ENCODE results near the gene CST9. TPM values are rescaled to one million over a fixed set of nuclear protein-coding genes. Genes with fewer than 3 reads are reported as not detected.

Gene CST9
- polyA plus RNA-seq, 1 experiment = not detected

DNA sequence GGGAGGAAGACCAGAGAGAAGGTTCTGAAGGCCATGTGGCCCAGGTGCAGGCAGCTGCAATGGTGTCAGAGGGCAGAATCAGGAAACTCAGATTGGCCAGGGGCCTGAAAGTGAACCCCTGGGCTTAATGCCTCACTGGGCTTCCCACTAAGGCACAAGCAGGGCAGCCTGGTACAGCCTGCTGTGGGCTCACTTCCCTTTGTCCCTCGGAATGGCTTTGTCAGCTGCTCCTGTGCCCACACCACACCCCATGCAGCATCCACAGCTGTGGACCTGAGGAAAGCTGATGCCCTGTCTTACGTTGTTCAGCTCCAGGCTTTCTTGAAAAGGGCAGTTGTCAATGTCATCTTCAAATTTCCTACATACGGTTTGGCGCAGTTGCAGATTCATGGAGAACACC lies 2.4 kb downstream of the CST9 start:
- no peaks in the 10 kb centered on the region for H3K36me3 ChIP-seq (ENCODE audit: control insufficient read depth, insufficient read depth, low read length)
- no peak for TF ChIP-seq CTCF (IDR thresholded peaks at IDR 0.05; ENCODE audit: insufficient read depth, low read depth, low read length)
- no peak for DNase-seq (ENCODE audit: low read depth)
- ChIA-PET POLR2A (no interaction called here), CTCF (interaction anchor here (1.4 to 4.3 kb wide), 3 partner anchors 17 to 195 kb away, joined by 3 to 43 read pairs (median 3); partner anchors contain the start of gene CSTL1)
- H3K4me3 ChIP-seq (ENCODE audit: low read depth, low read length) = no peak overlapping the region
- H3K27me3 ChIP-seq (ENCODE audit: control insufficient read depth, insufficient read depth, low read length) = peaks cover 6% of the 10 kb centered on the region; the same call in 1 of the 2 replicates

DNA sequence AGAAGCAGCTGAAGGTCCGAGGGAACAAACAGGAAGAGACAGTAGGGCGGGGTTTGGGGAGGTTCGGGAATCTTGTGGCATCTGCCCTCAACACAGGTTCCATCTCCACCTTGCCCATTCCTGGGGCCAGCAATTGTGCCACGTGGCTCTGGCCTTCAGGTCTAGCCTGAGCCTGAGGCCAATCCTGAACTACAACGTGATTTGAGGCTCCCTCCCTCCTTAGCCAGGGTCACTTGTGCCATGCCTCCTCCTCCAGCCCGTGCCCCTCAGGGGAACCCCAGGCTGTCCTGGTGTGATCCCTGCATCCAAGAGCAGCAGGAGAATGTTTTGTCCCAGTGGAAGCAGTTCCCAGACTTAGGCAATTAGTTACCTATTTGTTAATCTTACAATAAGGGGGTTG lies 3.0 kb downstream of the CST9 start:
- CTCF ChIA-PET = interaction anchor here (1.4 to 4.3 kb wide), 3 partner anchors 17 to 196 kb away, joined by 3 to 43 read pairs (median 3); partner anchors contain the start of gene CSTL1
- peaks cover 6% of the 10 kb centered on the region; the same call in 1 of the 2 replicates for H3K27me3 ChIP-seq (ENCODE audit: control insufficient read depth, insufficient read depth, low read length)
- POLR2A ChIA-PET = no interaction called here
- H3K36me3 ChIP-seq (ENCODE audit: control insufficient read depth, insufficient read depth, low read length) = no peaks in the 10 kb centered on the region
- TF ChIP-seq CTCF (IDR thresholded peaks at IDR 0.05; ENCODE audit: insufficient read depth, low read depth, low read length) = no peak
- H3K4me3 ChIP-seq (ENCODE audit: low read depth, low read length) = no peak overlapping the region
- no peak for DNase-seq (ENCODE audit: low read depth)

DNA sequence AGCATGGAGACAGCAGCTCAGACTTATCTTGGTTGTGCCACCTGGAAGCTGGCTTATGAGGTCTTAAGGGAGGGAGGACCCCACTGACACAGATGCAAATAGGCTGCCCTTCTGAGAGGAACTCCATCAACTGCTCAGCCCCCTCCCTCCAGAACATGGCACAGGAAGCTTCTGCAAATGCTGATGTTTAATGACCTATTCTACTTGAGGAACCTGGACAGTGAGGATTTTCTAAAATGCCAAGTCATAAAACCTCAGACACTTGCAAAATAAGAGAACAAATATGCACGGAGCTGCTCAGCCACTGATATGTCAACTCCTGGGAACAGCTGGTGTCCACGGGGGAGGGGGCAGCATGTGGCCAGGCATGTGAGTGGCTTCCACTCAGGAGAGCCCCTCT lies 3.5 kb downstream of the CST9 start:
- no peaks in the 10 kb centered on the region for H3K36me3 ChIP-seq (ENCODE audit: control insufficient read depth, insufficient read depth, low read length)
- H3K27me3 ChIP-seq (ENCODE audit: control insufficient read depth, insufficient read depth, low read length) = peaks cover 6% of the 10 kb centered on the region; the same call in 1 of the 2 replicates
- no peak overlapping the region for H3K4me3 ChIP-seq (ENCODE audit: low read depth, low read length)
- no peak for TF ChIP-seq CTCF (IDR thresholded peaks at IDR 0.05; ENCODE audit: insufficient read depth, low read depth, low read length)
- ChIA-PET CTCF (interaction anchor here (1.4 to 4.3 kb wide), 2 partner anchors 160 to 196 kb away, joined by 3 to 43 read pairs; partner anchors contain the start of gene CSTL1), POLR2A (no interaction called here)
- DNase-seq (ENCODE audit: low read depth) = no peak

GRCh38 chr20:23601715-23602114 lies 4.0 kb downstream of the CST9 start:
- H3K4me3 ChIP-seq (ENCODE audit: low read depth, low read length) = no peak overlapping the region
- no peaks in the 10 kb centered on the region for H3K36me3 ChIP-seq (ENCODE audit: control insufficient read depth, insufficient read depth, low read length)
- no peak for TF ChIP-seq CTCF (IDR thresholded peaks at IDR 0.05; ENCODE audit: insufficient read depth, low read depth, low read length)
- no peak for DNase-seq (ENCODE audit: low read depth)
- ChIA-PET CTCF (interaction anchor here (4.3 kb wide), 1 partner anchor 159 kb away, joined by 43 read pairs; the partner anchor contains the start of gene CSTL1), POLR2A (no interaction called here)
- peaks cover 6% of the 10 kb centered on the region; the same call in 1 of the 2 replicates for H3K27me3 ChIP-seq (ENCODE audit: control insufficient read depth, insufficient read depth, low read length)

- Histone ChIP-seq H3K4me3 (ENCODE audit: low read depth, low read length) (no peak overlapping the region), H3K27me3 (ENCODE audit: control insufficient read depth, insufficient read depth, low read length) (peaks cover 3% of the 10 kb centered on the region; the same call in 1 of the 2 replicates), H3K36me3 (ENCODE audit: control insufficient read depth, insufficient read depth, low read length) (no peaks in the 10 kb centered on the region)
- ChIA-PET POLR2A (no interaction called here), CTCF (interaction anchor here (1.6 to 3.3 kb wide), 2 partner anchors 8 to 152 kb away, joined by 4 to 16 read pairs; partner anchors contain the start of gene CST9)
- no peak for DNase-seq (ENCODE audit: low read depth)
- TF ChIP-seq CTCF (IDR thresholded peaks at IDR 0.05; ENCODE audit: insufficient read depth, low read depth, low read length) = no peak
Measured at GRCh38 chr20:23598481-23598880, 7.2 kb downstream of the CST9 start.

All from BJ (cell line).